HepG2 (cell line): ENCODE data around the gene PARP14. TPM values are rescaled to one million over a fixed set of nuclear protein-coding genes. Genes with fewer than 3 reads are reported as not detected.

Experiments
- ATAC-seq: fragments of 200-7000 bp; cut with Tn5 transposase; 3 replicates; pipeline ENCODE4 v1.9.1; 2020; ENCODE audit warnings: mild to moderate bottlenecking, moderate library complexity
- BruUV-seq: library from RNA; stranded (reverse); fragments of 400-500 nt; replicated peaks from 2 replicates; lab custom pipeline; 2021; lab: Mats Ljungman, UMichigan
- CTCF ChIA-PET: fragments of 300-600 bp; formaldehyde crosslinking; extraction: SDS; loops from one replicate; lab custom pipeline; 2021; ENCODE audit warnings: low total read pairs, inconsistent platforms, low intra/inter-chr PET ratio; lab: Yijun Ruan, JAX
- POLR2A ChIA-PET: fragments of 350-600 bp; sonication (Branson Sonifier 250); formaldehyde crosslinking; loops from one replicate; lab custom pipeline; 2020; ENCODE audit warnings: antibody characterized with exemption, inconsistent platforms; lab: Yijun Ruan, JAX
- DNase-seq: peaks from one replicate; pipeline ENCODE4 v3.0.0-alpha.2; 2015; ENCODE audit warnings: low spot score
- FAIRE-seq: peaks from 3 replicates; lab custom pipeline; 2011; peaks lifted over from hg19 to GRCh38; lab: Jason Lieb, UNC
- H2AFZ ChIP-seq: one replicate; pipeline ENCODE4 v1.6.1; 2011; ENCODE audit warnings: low read length, inconsistent platforms
- H3K27ac ChIP-seq: fragments of 300-600 bp; 3 replicates; pipeline ENCODE4 v1.8.0; 2011; ENCODE audit warnings: mixed run types, mild to moderate bottlenecking, mixed read lengths, low read length, inconsistent platforms; ENCODE audit not compliant: insufficient read depth; ENCODE audit errors: extremely low read length
- H3K27me3 ChIP-seq, 2 experiments: fragments of 200-600 bp in 1 of 2; 2 replicates in 1 of 2; 3 replicates in 1 of 2; pipeline versions ENCODE4 v1.6.0 to v1.8.0; 2011; ENCODE audit warnings: low read length in 2 of 2, mild to moderate bottlenecking in 2 of 2, moderate library complexity in 2 of 2, inconsistent platforms in 1 of 2; ENCODE audit not compliant: insufficient read depth in 2 of 2, control insufficient read depth in 1 of 2
- H3K36me3 ChIP-seq, 2 experiments: fragments of 200-600 bp in 1 of 2; replicated peaks in 1 of 2; 2 replicates in 1 of 2; 3 replicates in 1 of 2; pipeline versions ENCODE4 v1.5.1 to v1.8.0; 2011; ENCODE audit warnings: low read length in 2 of 2, inconsistent platforms in 1 of 2; ENCODE audit not compliant: insufficient read depth in 2 of 2, control insufficient read depth in 1 of 2
- H3K4me1 ChIP-seq: 2 replicates; pipeline ENCODE4 v1.5.1; 2012; ENCODE audit warnings: low read length, inconsistent platforms; ENCODE audit not compliant: insufficient read depth
- H3K4me2 ChIP-seq: 2 replicates; pipeline ENCODE4 v1.6.0; 2011; ENCODE audit warnings: low read depth, low read length, inconsistent platforms
- H3K4me3 ChIP-seq, 3 experiments: fragments of 200-600 bp in 1 of 3; sonication (generic), shearing (Covaris generic) in 1 of 3; replicated peaks in 1 of 3; 2 replicates each; pipeline ENCODE4 v1.5.1; 2011 to 2016; ENCODE audit warnings: low read length in 3 of 3, inconsistent platforms in 2 of 3, low read depth in 2 of 3, mild to moderate bottlenecking in 2 of 3, control low read depth in 1 of 3, mixed read lengths in 1 of 3; ENCODE audit not compliant: insufficient read depth in 1 of 3
- H3K79me2 ChIP-seq: one replicate; pipeline ENCODE4 v1.6.1; 2011; ENCODE audit warnings: low read length, inconsistent platforms; ENCODE audit not compliant: insufficient read depth
- H3K9ac ChIP-seq: 2 replicates; pipeline ENCODE4 v1.6.0; 2011; ENCODE audit warnings: mild to moderate bottlenecking, low read depth, low read length, inconsistent platforms; ENCODE audit not compliant: insufficient read depth
- H3K9me3 ChIP-seq: 2 replicates; pipeline ENCODE4 v1.5.1; 2012; ENCODE audit warnings: mild to moderate bottlenecking, low read length
- H4K20me1 ChIP-seq: 2 replicates; pipeline ENCODE4 v1.6.0; 2011; ENCODE audit warnings: inconsistent platforms, mild to moderate bottlenecking, low read length, moderate library complexity; ENCODE audit not compliant: insufficient read depth
- CBFB ChIP-seq: sonication (generic); formaldehyde crosslinking; IDR thresholded peaks from 2 replicates; pipeline ENCODE4 v1.4.0; 2020; ENCODE audit warnings: missing genetic modification reagents
- FOSL1 ChIP-seq: sonication (generic); formaldehyde crosslinking; IDR thresholded peaks from 2 replicates; pipeline ENCODE4 v1.9.0; 2021; ENCODE audit warnings: missing genetic modification reagents, borderline replicate concordance
- GATAD2A ChIP-seq: IDR thresholded peaks from 2 replicates; pipeline ENCODE4 v1.6.1; 2016
- HOXA5 ChIP-seq: sonication (generic); formaldehyde crosslinking; IDR thresholded peaks from 2 replicates; pipeline ENCODE4 v1.4.0; 2020; ENCODE audit warnings: missing genetic modification reagents
- JUN ChIP-seq: sonication (generic); formaldehyde crosslinking; IDR thresholded peaks from 2 replicates; pipeline ENCODE4 v1.4.0; 2020; ENCODE audit warnings: mild to moderate bottlenecking, missing genetic modification reagents
- JUNB ChIP-seq: sonication (generic); formaldehyde crosslinking; IDR thresholded peaks from 2 replicates; pipeline ENCODE4 v1.8.0; 2022; ENCODE audit warnings: missing genetic modification reagents, mild to moderate bottlenecking, borderline replicate concordance
- MTA3 ChIP-seq: sonication (generic); formaldehyde crosslinking; IDR thresholded peaks from 2 replicates; pipeline ENCODE4 v1.4.0; 2020; ENCODE audit warnings: missing genetic modification reagents
- NR2F6 ChIP-seq, 2 experiments: IDR thresholded peaks; 2 replicates each; pipeline ENCODE4 v1.6.1; 2016; ENCODE audit warnings: antibody characterized with exemption in 1 of 2, mild to moderate bottlenecking in 1 of 2
- PLRG1 ChIP-seq: fragments of 450-650 bp; conservative IDR thresholded peaks from 2 replicates; pipeline ENCODE4 v1.6.1; 2016
- POGZ ChIP-seq: sonication (generic); formaldehyde crosslinking; IDR thresholded peaks from 2 replicates; pipeline ENCODE4 v1.4.0; 2020; ENCODE audit warnings: mild to moderate bottlenecking, missing genetic modification reagents
- POLR2AphosphoS2 ChIP-seq: IDR thresholded peaks from 2 replicates; pipeline ENCODE4 v1.6.1; 2011; ENCODE audit warnings: low read depth, low read length, improper control_type of control experiment
- RARA ChIP-seq: IDR thresholded peaks from 2 replicates; pipeline ENCODE4 v1.6.1; 2016; ENCODE audit warnings: missing genetic modification reagents, missing compliant biosample characterization
- RBFOX2 ChIP-seq: fragments of 200-400 bp; formaldehyde crosslinking; IDR thresholded peaks from 2 replicates; pipeline ENCODE4 v1.6.1; 2017; ENCODE audit warnings: low read depth, mild to moderate bottlenecking, low read length
- RNF2 ChIP-seq: fragments of 450-650 bp; conservative IDR thresholded peaks from 2 replicates; pipeline ENCODE4 v1.6.1; 2016; ENCODE audit warnings: low read depth
- ZBTB7A ChIP-seq: sonication (generic); formaldehyde crosslinking; IDR thresholded peaks from 2 replicates; pipeline ENCODE4 v1.8.0; 2022; ENCODE audit warnings: mild to moderate bottlenecking, missing genetic modification reagents
- ZNF530 ChIP-seq: sonication (generic); formaldehyde crosslinking; IDR thresholded peaks from 2 replicates; pipeline ENCODE4 v1.5.0; 2020; ENCODE audit warnings: low read depth, mild to moderate bottlenecking, missing genetic modification reagents
- WGBS: methylation state at CpG from one replicate; pipeline ENCODE4 v1.1.6; 2017; ENCODE audit warnings: low lambda C conversion rate; 5-methylcytosine and 5-hydroxymethylcytosine counted together
- in situ Hi-C: cut with HindIII; loops from 2 replicates; pipeline ENCODE4 v1.10.0; 2017; ENCODE audit warnings: low pct_unique_long_range_greater_than_20kb; ENCODE audit not compliant: extremely low pct_ligation_motif_present
- intact Hi-C: fragments of 100-400 bp; cut with micrococcal nuclease; formaldehyde crosslinking; loops from one replicate; pipeline ENCODE4 v1.10.0; 2022; ENCODE audit not compliant: unreplicated experiment
- polyA plus RNA-seq, 8 experiments: library from polyadenylated mRNA; depleted of rRNA in 3 of 8; stranded (reverse) in 7 of 8; unstranded in 1 of 8; fragments of >200 nt; fragmentation: Illumina TruSeq in 4 of 8; extraction: Trizol in 4 of 8; gene quantifications; 2 replicates each; pipeline versions ENCODE4 v1.2.1 to v1.2.3, GENCODE V29; 2011 to 2016; ENCODE audit warnings: low read depth in 4 of 8, missing spikeins in 1 of 8, mixed read lengths in 1 of 8; ENCODE audit not compliant: insufficient read depth in 1 of 8
- total RNA-seq, 5 experiments: library from RNA; depleted of rRNA; stranded (reverse); fragments of >200 nt; fragmentation: Illumina TruSeq; extraction: Trizol; gene quantifications; 2 replicates each; pipeline ENCODE4 v1.2.3, GENCODE V29; 2016; ENCODE audit warnings: low read depth in 1 of 5
- TF ChIP-seq, protein P1 (sequence below): sonication (generic); formaldehyde crosslinking; IDR thresholded peaks from 2 replicates; pipeline ENCODE4 v1.8.0; 2022; ENCODE audit warnings: missing genetic modification reagents, mild to moderate bottlenecking, moderate library complexity, borderline replicate concordance
- TF ChIP-seq, protein P2 (sequence below): sonication (generic); formaldehyde crosslinking; IDR thresholded peaks from 2 replicates; pipeline ENCODE4 v1.4.0; 2020; ENCODE audit warnings: mild to moderate bottlenecking, missing genetic modification reagents, borderline replicate concordance
- TF ChIP-seq, protein P3 (sequence below): sonication (generic); formaldehyde crosslinking; IDR thresholded peaks from 2 replicates; pipeline ENCODE4 v1.4.0; 2020; ENCODE audit warnings: mild to moderate bottlenecking, missing genetic modification reagents

PARP14 gene
- total and polyA plus RNA-seq, 2 of the 13 experiments (the other 11 are each of a cell fraction or from before 2014, with no cell fraction given) = 9.0 to 19.1 TPM

DNA sequence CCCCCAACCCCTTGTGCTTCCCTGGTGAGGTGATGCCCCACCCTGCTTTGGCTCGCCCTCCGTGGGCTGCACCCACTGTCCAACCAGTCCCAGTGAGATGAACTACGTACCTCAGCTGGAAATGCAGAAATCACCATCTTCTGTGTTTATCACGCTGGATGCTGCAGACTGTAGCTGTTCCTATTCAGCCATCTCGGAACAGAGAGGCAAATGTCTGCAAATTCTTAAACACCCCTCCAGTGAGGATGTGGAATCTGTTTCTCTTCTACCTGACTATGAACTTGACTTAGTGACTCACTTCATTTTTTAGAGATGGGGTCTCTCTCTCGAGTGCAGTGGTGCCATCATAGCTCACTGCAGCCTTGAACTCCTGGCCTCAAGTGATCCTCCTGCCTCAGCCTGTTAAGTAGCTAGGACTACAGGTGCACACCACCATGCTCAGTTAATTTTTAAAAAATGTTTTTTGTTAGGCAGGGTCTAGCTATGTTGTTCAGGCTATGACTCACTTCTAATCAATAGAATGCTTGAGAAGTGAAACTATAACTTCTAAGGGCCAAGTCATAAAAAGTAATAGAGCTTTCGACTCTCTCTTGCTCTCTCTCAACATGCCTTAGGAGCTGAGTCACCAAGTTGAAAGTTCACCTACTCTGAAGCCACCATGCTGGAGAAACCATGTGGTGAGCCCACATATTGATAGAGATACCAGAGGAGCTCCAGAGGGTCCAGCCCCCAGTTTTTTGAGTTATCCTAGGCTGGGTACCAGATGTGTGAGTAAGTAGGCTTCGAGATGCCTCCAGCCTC is 11.5 kb upstream of the PARP14 start:
- H3K9ac ChIP-seq = no peak overlapping the region
- intact Hi-C loops = no loop called here
- peak overlapping the region; percentile 11; the same call in 1 of the 2 replicates for H3K4me2 ChIP-seq
- peak; percentile 85 for ATAC-seq
- no peaks in the 10 kb centered on the region for H3K27me3 ChIP-seq
- no peak overlapping the region for H2AFZ ChIP-seq
- ChIA-PET CTCF (no interaction called here), POLR2A (interaction anchor here (0.9 to 2.0 kb wide), 9 partner anchors 10 to 285 kb away, joined by 3 to 29 read pairs (median 4); partner anchors contain the start of genes DTX3L, FAM162A, KPNA1 and MIX23)
- 43% methylated on average over 8 of the region's 8 CpGs for WGBS
- H3K4me1 ChIP-seq = peaks cover 16% of the 10 kb centered on the region
- no peak overlapping the region for H3K27ac ChIP-seq
- BruUV-seq = no TSS peak
- no peaks in the 10 kb centered on the region for H3K36me3 ChIP-seq
- H3K9me3 ChIP-seq = no peaks in the 10 kb centered on the region
- in situ Hi-C loops = no loop called here
- FAIRE-seq = no peak
- no peak overlapping the region for H3K4me3 ChIP-seq
- H3K79me2 ChIP-seq = no peaks in the 10 kb centered on the region
- no peaks in the 10 kb centered on the region for H4K20me1 ChIP-seq
- peak; percentile 50 for DNase-seq
- TF ChIP-seq MTA3 (CRISPR knock-in tag) (no peak), FOSL1 (CRISPR knock-in tag) (peak; percentile 47; the same call in 1 of the 2 replicates), JUNB (CRISPR knock-in tag) (0 out of 2 replicates have a peak, but pooled peaks have one; percentile 12), JUN (CRISPR knock-in tag) (0 out of 2 replicates have a peak, but pooled peaks have one; percentile 36), POGZ (CRISPR knock-in tag) (no peak), CBFB (CRISPR knock-in tag) (no peak), GATAD2A (CRISPR knock-in tag) (peak; percentile 72), NR2F6 (IDR thresholded peaks at IDR 0.05) (no peak), NR2F6 (CRISPR knock-in tag; IDR thresholded peaks at IDR 0.05) (no peak), ZBTB7A (CRISPR knock-in tag) (no peak), HOXA5 (no peak), POLR2AphosphoS2 (no peak), RNF2 (no peak), RBFOX2 (no peak), PLRG1 (no peak), RARA (CRISPR knock-in tag) (peak; percentile 62), ZNF530 (CRISPR knock-in tag) (no peak)
- TF ChIP-seq, protein P1, sequence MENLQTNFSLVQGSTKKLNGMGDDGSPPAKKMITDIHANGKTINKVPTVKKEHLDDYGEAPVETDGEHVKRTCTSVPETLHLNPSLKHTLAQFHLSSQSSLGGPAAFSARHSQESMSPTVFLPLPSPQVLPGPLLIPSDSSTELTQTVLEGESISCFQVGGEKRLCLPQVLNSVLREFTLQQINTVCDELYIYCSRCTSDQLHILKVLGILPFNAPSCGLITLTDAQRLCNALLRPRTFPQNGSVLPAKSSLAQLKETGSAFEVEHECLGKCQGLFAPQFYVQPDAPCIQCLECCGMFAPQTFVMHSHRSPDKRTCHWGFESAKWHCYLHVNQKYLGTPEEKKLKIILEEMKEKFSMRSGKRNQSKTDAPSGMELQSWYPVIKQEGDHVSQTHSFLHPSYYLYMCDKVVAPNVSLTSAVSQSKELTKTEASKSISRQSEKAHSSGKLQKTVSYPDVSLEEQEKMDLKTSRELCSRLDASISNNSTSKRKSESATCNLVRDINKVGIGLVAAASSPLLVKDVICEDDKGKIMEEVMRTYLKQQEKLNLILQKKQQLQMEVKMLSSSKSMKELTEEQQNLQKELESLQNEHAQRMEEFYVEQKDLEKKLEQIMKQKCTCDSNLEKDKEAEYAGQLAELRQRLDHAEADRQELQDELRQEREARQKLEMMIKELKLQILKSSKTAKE (CRISPR knock-in tag) = no peak
- TF ChIP-seq, protein P2, sequence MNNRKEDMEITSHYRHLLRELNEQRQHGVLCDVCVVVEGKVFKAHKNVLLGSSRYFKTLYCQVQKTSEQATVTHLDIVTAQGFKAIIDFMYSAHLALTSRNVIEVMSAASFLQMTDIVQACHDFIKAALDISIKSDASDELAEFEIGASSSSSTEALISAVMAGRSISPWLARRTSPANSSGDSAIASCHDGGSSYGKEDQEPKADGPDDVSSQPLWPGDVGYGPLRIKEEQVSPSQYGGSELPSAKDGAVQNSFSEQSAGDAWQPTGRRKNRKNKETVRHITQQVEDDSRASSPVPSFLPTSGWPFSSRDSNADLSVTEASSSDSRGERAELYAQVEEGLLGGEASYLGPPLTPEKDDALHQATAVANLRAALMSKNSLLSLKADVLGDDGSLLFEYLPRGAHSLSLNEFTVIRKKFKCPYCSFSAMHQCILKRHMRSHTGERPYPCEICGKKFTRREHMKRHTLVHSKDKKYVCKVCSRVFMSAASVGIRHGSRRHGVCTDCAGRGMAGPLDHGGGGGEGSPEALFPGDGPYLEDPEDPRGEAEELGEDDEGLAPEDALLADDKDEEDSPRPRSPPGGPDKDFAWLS (CRISPR knock-in tag) = no peak
- TF ChIP-seq, protein P3, sequence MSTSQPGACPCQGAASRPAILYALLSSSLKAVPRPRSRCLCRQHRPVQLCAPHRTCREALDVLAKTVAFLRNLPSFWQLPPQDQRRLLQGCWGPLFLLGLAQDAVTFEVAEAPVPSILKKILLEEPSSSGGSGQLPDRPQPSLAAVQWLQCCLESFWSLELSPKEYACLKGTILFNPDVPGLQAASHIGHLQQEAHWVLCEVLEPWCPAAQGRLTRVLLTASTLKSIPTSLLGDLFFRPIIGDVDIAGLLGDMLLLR (CRISPR knock-in tag) = no peak
